HG03354 (cell line): ENCODE data around the gene STH.
"Not testable (repeated sequence)": the region's sequence is repeated elsewhere in the genome, so short reads cannot be mapped to it uniquely, and the experiment has no call there.

Experiments
- ATAC-seq: cut with Tn5 transposase; IDR thresholded peaks from one replicate; pipeline ENCODE4 v1.9.1; 2021; ENCODE audit warnings: mild to moderate bottlenecking; ENCODE audit not compliant: unreplicated experiment, poor library complexity, severe bottlenecking

The STH gene

GRCh38 chr17:46001390-46002310, 2.6 kb downstream of the STH start:
- no peak for ATAC-seq

- ATAC-seq = no peak
These were observed 3.4 kb downstream of the STH start for GRCh38 chr17:46002311-46002972.

- no peak for ATAC-seq
These were observed 3.9 kb downstream of the STH start for GRCh38 chr17:46002973-46003316.

- no peak for ATAC-seq
These were observed 5.1 kb downstream of the STH start for GRCh38 chr17:46003907-46004748.

- ATAC-seq = not testable (repeated sequence)
These were observed 7.0 kb downstream of the STH start for GRCh38 chr17:46006082-46006481.

GRCh38 chr17:46007461-46007965, 8.5 kb downstream of the STH start:
- no peak for ATAC-seq

GRCh38 chr17:46008591-46008990, 9.5 kb downstream of the STH start:
- ATAC-seq = no peak

GRCh38 chr17:46009681-46010596, 10.9 kb downstream of the STH start:
- no peak for ATAC-seq

- no peak for ATAC-seq
These were observed 11.6 kb downstream of the STH start for GRCh38 chr17:46010597-46011186.

GRCh38 chr17:46011711-46012505, 12.9 kb downstream of the STH start:
- ATAC-seq = no peak

GRCh38 chr17:46012506-46013079, 13.5 kb downstream of the STH start:
- ATAC-seq = no peak

- no peak for ATAC-seq
These were observed 14.1 kb downstream of the STH start for GRCh38 chr17:46013127-46013501.

GRCh38 chr17:46013502-46014165, 14.6 kb downstream of the STH start:
- ATAC-seq = no peak

GRCh38 chr17:46019408-46019925, 20.4 kb downstream of the STH start:
- ATAC-seq = not testable (repeated sequence)

- no peak for ATAC-seq
These were observed 21.1 kb downstream of the STH start for GRCh38 chr17:46020023-46020761.

GRCh38 chr17:46020998-46021397, 21.9 kb downstream of the STH start:
- no peak for ATAC-seq
